GM19023 (cell line): ENCODE data around the gene TAPBPL.
A peak's percentile ranks its signal among the peaks of the same experiment; 100 is the strongest.
"Not testable (repeated sequence)": the region's sequence is repeated elsewhere in the genome, so short reads cannot be mapped to it uniquely, and the experiment has no call there.

Experiments
- ATAC-seq: cut with Tn5 transposase; IDR thresholded peaks from one replicate; pipeline ENCODE4 v1.9.1; 2021; ENCODE audit warnings: mild to moderate bottlenecking, moderate library complexity; ENCODE audit not compliant: unreplicated experiment

Gene TAPBPL

GRCh38 chr12:6451348-6452244 is at the start of gene TAPBPL:
Gene TAPBPL, plus strand, starts transcription at chr12:6452042. Its CDS starts 207 bp downstream, at chr12:6452249.
- ATAC-seq = peak; percentile 60

GRCh38 chr12:6404390-6404789 is 47.5 kb upstream of the TAPBPL start:
- no peak for ATAC-seq

GRCh38 chr12:6405963-6406362 is 45.9 kb upstream of the TAPBPL start:
- ATAC-seq = no peak

GRCh38 chr12:6407236-6407954 is 44.4 kb upstream of the TAPBPL start:
- no peak for ATAC-seq

GRCh38 chr12:6416596-6416995 is 35.2 kb upstream of the TAPBPL start:
- no peak for ATAC-seq

GRCh38 chr12:6418796-6419195 is 33.0 kb upstream of the TAPBPL start:
- ATAC-seq = no peak

- no peak for ATAC-seq
Measured at GRCh38 chr12:6420364-6420763, 31.5 kb upstream of the TAPBPL start.

- ATAC-seq = no peak
Measured at GRCh38 chr12:6423267-6424007, 28.4 kb upstream of the TAPBPL start.

- ATAC-seq = no peak
Measured at GRCh38 chr12:6424008-6424347, 27.9 kb upstream of the TAPBPL start.

- ATAC-seq = no peak
Measured at GRCh38 chr12:6424866-6425265, 27.0 kb upstream of the TAPBPL start.

- ATAC-seq = no peak
Measured at GRCh38 chr12:6425590-6426531, 26.0 kb upstream of the TAPBPL start.

- peak; percentile 67 for ATAC-seq
Measured at GRCh38 chr12:6426882-6427671, 24.8 kb upstream of the TAPBPL start.

GRCh38 chr12:6427796-6428195 is 24.0 kb upstream of the TAPBPL start:
- ATAC-seq = not testable (repeated sequence)

GRCh38 chr12:6428326-6428725 is 23.5 kb upstream of the TAPBPL start:
- ATAC-seq = no peak

- no peak for ATAC-seq
Measured at GRCh38 chr12:6430124-6430989, 21.5 kb upstream of the TAPBPL start.

GRCh38 chr12:6432991-6433390 is 18.9 kb upstream of the TAPBPL start:
- ATAC-seq = no peak

- no peak for ATAC-seq
Measured at GRCh38 chr12:6434205-6435140, 17.4 kb upstream of the TAPBPL start.
